GM23338 (cell line): Measurements from ENCODE around the gene SPATC1L.

Experiments
- CTCF ChIP-seq, 2 experiments: fragments of 200-600 bp in 1 of 2; sonication (generic) in 1 of 2; conservative IDR thresholded peaks; 2 replicates each; pipeline versions ENCODE4 v1.5.1 to v1.6.1; 2016 to 2017; ENCODE audit warnings: antibody characterized with exemption in 2 of 2, low read depth in 2 of 2, mild to moderate bottlenecking in 2 of 2, moderate library complexity in 1 of 2
- EZH2phosphoT487 ChIP-seq: fragments of 200-600 bp; sonication (generic); IDR thresholded peaks from one replicate; pipeline ENCODE4 v1.8.1; 2018; ENCODE audit warnings: antibody characterized with exemption; ENCODE audit not compliant: unreplicated experiment
- REST ChIP-seq: IDR thresholded peaks from one replicate; pipeline ENCODE4 v1.6.1; 2018; ENCODE audit warnings: antibody characterized with exemption; ENCODE audit not compliant: unreplicated experiment

GRCh38 chr21:46187814-46188213 lies 3.6 kb upstream of the SPATC1L start:
- TF ChIP-seq CTCF (conservative IDR thresholded peaks at IDR 0.05; ENCODE audit: low read depth in 2 of 2) (no peak), EZH2phosphoT487 (no peak), REST (no peak)
